HG03139 (cell line): ENCODE data around the gene PAF1.
"Not testable (repeated sequence)": the region's sequence is repeated elsewhere in the genome, so short reads cannot be mapped to it uniquely, and the experiment has no call there.

Source experiments
- ATAC-seq: cut with Tn5 transposase; IDR thresholded peaks from one replicate; pipeline ENCODE4 v1.9.1; 2021; ENCODE audit not compliant: unreplicated experiment

The PAF1 gene

GRCh38 chr19:39356647-39357046, 34.3 kb downstream of the PAF1 start:
- no peak for ATAC-seq

- ATAC-seq = no peak
Measured at GRCh38 chr19:39356073-39356472, 34.8 kb downstream of the PAF1 start.

GRCh38 chr19:39355253-39355652, 35.7 kb downstream of the PAF1 start:
- no peak for ATAC-seq

- ATAC-seq = no peak
Measured at GRCh38 chr19:39352381-39353255, 38.3 kb downstream of the PAF1 start.

DNA sequence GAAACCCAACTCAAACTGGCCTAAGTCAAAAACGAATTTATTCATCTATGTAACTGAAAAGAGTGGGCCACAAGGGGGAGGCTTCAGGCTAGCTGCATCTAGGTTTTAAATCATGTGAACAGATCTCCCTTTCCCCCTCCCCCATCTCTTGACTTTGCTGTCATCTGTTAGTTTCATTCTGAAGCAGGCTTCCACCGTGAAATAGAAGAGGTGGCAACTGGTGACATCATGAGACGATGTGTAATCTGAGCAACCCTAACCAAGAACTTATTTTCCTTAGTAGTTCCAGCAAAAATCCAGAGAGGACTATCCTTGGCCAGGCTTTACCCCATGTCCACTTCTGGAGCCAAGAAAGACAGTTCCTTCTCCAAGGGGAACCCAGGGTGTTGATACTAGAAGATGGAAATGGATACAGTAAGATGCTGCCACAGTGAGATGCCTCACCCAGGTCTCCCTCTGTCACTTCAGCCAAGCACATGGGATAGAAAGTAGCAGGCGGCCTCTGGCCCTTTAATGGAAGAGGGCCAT, 39.3 kb downstream of the PAF1 start:
- no peak for ATAC-seq

- no peak for ATAC-seq
Measured at GRCh38 chr19:39350156-39350555, 40.8 kb downstream of the PAF1 start.

DNA sequence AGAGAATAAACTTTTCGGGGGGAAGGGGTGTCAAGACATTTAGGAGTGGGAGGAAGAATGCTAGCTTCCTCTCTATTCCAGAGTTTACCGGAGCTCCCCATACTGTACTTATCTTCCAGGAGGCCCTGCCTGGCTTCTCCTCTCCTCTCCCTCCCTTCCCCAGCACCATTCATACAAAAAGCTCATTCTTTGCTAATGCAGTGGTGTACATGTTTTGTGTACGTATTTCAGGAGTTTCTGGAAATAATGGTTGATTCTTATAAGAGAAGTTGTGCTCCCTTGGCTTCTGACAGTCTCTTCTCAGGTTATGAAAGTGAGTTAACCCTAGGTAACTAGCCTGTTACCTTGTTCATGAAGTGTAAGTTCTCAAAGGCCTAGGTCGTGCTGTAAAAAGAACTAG, 41.6 kb downstream of the PAF1 start:
- ATAC-seq = no peak

DNA sequence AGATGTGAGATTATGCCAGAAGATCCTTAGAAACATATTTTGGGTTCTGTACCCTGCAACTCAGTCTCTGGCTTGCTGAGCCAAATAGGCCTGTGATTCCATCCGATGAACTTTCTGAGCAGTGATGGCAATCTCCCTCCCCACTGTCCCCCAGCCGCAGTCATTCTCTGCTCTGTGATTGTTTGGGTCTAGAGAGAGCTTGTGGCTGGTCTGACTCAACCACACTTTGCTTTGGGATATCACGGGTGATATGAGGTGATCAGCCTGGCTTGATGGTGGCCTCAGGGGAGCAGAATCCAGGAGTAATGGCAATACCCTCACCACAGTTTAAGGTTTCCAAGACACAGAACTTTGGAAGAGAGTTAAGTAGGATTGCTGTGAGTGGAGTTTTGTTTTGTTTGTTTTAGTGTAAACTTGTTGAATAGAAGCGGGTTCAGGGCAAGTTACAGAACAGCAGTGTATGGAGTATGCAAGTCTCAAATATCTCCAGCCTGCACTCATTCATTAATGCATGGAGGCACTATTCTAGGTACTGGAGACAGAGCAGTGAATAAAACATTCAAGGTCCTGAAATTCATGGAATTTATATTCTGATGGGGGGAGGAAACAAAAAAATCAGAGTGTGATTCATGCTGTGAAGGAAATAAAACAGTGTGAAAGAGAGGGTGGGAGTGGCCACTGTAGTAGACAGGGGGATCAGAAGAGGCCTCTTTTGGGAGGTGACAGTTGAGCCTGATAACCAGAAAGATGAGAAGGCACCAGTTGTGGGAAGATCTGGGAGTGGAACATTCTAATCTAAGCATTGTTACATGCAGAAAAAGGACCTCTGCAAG, 43.4 kb downstream of the PAF1 start:
- ATAC-seq = no peak

DNA sequence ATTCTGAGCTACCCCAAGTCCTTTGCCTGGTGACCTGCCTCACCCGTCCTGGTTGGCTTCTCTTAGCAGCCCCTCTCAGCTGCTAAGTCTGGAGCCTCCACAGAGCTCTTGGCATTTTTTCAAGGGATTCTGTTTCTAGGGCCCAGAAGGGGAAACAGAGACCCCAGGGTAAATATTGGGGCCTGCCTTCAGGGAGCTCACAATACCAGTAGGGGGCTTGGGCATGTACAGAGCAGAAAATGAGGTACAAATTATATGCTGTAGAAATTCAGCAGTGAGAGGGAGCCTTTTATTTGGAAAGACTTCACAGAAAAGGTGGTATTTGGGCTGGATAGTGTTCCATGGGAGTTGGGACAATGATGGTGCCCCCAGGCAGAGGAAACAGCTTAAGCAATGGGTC, 45.0 kb downstream of the PAF1 start:
- ATAC-seq = no peak

- no peak for ATAC-seq
Measured at GRCh38 chr19:39342647-39343305, 48.1 kb downstream of the PAF1 start.

DNA sequence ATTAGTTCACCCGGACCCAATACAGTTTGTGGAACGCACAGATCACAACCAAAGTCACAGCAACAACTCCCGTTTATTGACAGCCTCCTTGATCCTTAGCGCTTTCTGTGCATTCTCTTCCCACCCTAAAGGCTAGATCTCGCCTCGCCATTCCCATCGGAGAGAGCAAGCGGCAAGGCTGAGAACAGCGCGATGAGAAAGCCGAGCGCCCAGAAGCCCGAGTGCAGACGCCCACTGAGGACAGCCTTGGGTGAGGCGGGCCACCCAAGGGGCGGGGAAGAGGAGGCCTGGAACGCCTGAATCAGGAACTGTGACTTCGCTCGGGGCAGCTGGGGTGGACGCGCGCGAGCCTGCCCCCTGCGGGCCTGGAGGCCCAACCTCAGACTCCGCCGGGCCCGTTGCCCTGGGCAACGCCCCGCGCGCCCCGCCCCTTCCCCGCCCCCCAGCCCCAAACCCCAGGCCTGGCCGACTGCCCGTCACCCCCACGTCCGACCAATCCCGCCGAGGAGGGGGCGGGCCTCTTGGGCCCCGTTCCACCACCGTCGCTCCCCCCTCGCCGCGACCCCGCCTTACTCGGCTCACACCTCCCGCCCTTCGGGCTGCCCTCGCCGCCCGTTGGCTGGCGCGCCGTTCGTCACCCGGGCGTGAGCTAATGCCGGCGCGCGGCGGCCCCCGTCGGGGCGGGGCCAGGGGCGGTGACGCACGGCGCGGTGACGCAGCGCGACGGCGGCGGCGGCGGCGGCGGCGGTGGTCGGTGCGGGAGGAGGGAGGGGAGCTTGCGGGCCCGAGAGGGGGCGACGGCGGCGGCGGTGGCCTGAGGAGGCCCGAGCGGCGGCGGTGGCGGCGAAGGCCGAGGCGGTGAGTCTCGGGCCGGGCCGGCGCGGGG, 48.9 kb downstream of the PAF1 start, which contains the start of gene SAMD4B:
Gene SAMD4B, plus strand, starts transcription at position 703 of the 886 bp plus-strand sequence. CDS start 14,473 bp downstream, outside the sequence.
- ATAC-seq = peak; percentile 78

GRCh38 chr19:39341129-39341718, 49.7 kb downstream of the PAF1 start:
- ATAC-seq = peak; percentile 8

DNA sequence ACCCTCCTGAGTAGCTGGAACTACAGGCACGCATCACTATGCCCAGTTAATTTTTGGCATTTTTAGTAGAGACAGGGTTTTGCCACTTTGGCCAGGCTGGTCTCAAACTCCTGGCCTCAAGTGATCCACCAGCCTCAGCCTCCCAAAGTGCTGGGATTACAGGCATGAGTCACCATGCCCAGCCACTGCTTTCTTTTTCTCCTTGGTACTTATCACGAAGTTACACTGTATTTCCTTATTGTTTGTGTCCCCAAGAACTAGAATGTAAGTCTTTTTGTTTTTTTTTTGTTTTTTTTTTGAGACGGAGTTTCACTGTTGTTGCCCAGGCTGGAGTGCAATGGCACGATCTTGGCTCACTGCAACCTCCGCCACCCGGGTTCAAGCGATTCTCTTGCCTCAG, 50.8 kb downstream of the PAF1 start:
- not testable (repeated sequence) for ATAC-seq

DNA sequence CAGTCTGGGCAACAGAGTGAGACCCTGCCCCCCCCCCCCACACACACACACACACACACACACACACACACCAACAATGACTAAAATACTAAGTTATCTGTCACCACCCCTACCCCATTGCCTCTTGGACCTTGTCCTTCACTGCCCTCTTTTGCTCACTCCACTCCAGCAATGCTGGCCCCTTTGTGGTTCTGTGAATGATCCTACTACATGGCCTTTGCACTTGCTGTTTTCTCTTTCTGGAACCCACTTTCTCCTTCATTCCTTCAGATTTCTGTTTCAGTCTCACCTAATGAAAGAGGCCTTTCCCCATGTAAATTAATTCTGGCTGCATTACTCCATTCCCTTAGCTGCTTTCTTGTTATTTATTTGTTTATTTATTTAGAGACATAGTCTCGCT, 51.2 kb downstream of the PAF1 start:
- no peak for ATAC-seq

- ATAC-seq = no peak
Measured at GRCh38 chr19:39336483-39336882, 54.4 kb downstream of the PAF1 start.
